Esophagus mucosa (tissue), 1 donor: ENCODE results near the gene CRYGN. TPM values are rescaled to one million over a fixed set of nuclear protein-coding genes. Genes with fewer than 3 reads are reported as not detected.

Experiments
- total RNA-seq: library from RNA; stranded (reverse); gene quantifications from one replicate; pipeline ENCODE4 v1.2.4, GENCODE V29; 2023
- donor health status: DM: yes; HTN: yes; CAD: no.

Gene CRYGN
- total RNA-seq, 1 donor from 2014 or later, result not detected

Other genes starting within 250 kb of the CRYGN start
- not detected for gene H2BK1, start 229.7 kb downstream of the CRYGN start, total RNA-seq
- gene ABCF2, start 212.9 kb downstream of the CRYGN start, total RNA-seq, result 25.7 TPM
- 10.9 TPM for gene CHPF2, start 207.7 kb downstream of the CRYGN start, total RNA-seq
- gene SMARCD3, start 191.4 kb downstream of the CRYGN start, total RNA-seq, result 6.7 TPM
- 19.8 TPM for gene NUB1, start 98.3 kb downstream of the CRYGN start, total RNA-seq
- 0.48 TPM for gene WDR86, start 30.1 kb downstream of the CRYGN start, total RNA-seq
- gene RHEB, start 79.8 kb upstream of the CRYGN start, total RNA-seq, result 48.4 TPM